ENCODE data around the gene EFNA5. TPM values are rescaled to one million over a fixed set of nuclear protein-coding genes. Genes with fewer than 3 reads are reported as not detected.

The EFNA5 gene
- polyA plus RNA-seq, 6 donors from 2014 or later = not detected

- Mint-ChIP-seq H3K9me3 (no peaks in the 10 kb centered on the region), H3K36me3 (no peaks in the 10 kb centered on the region), H3K4me1 (no peaks in the 10 kb centered on the region), H3K4me3 (no peak overlapping the region), H3K27me3 (peaks cover 0 to 7% (median 0%) of the 10 kb centered on the region in 3 donors), H3K27ac (no peak overlapping the region)
- no peak for DNase-seq
- no peak for ATAC-seq (ENCODE audit: low read depth in 2 of 2)
Observed at GRCh38 chr5:107618242-107618641, 52.5 kb downstream of the EFNA5 start.

- ATAC-seq (ENCODE audit: low read depth in 2 of 2) (no peak), DNase-seq (no peak)
- H3K4me1 Mint-ChIP-seq = no peaks in the 10 kb centered on the region
- peaks cover 0 to 7% (median 0%) of the 10 kb centered on the region in 3 donors for H3K27me3 Mint-ChIP-seq
- no peaks in the 10 kb centered on the region for H3K9me3 Mint-ChIP-seq
- no peak overlapping the region for H3K4me3 Mint-ChIP-seq
- H3K27ac Mint-ChIP-seq = no peak overlapping the region
- no peaks in the 10 kb centered on the region for H3K36me3 Mint-ChIP-seq
Observed at GRCh38 chr5:107617052-107617451, 53.7 kb downstream of the EFNA5 start.

- no peak overlapping the region for H3K4me3 Mint-ChIP-seq
- ATAC-seq (ENCODE audit: low read depth in 2 of 2) (no peak), DNase-seq (no peak)
- peaks cover 0 to 7% (median 0%) of the 10 kb centered on the region in 3 donors for H3K27me3 Mint-ChIP-seq
- H3K36me3 Mint-ChIP-seq = no peaks in the 10 kb centered on the region
- H3K9me3 Mint-ChIP-seq = no peaks in the 10 kb centered on the region
- H3K27ac Mint-ChIP-seq = no peak overlapping the region
- H3K4me1 Mint-ChIP-seq = no peaks in the 10 kb centered on the region
Observed at GRCh38 chr5:107616213-107616612, 54.5 kb downstream of the EFNA5 start.

GRCh38 chr5:107615299-107615817 is 55.4 kb downstream of the EFNA5 start:
- peaks cover 0 to 7% (median 0%) of the 10 kb centered on the region in 3 donors for H3K27me3 Mint-ChIP-seq
- H3K4me3 Mint-ChIP-seq = no peak overlapping the region
- no peaks in the 10 kb centered on the region for H3K36me3 Mint-ChIP-seq
- ATAC-seq (ENCODE audit: low read depth in 2 of 2) = no peak
- no peaks in the 10 kb centered on the region for H3K4me1 Mint-ChIP-seq
- no peak for DNase-seq
- no peak overlapping the region for H3K27ac Mint-ChIP-seq
- H3K9me3 Mint-ChIP-seq = no peaks in the 10 kb centered on the region

- no peak for DNase-seq
- Mint-ChIP-seq H3K27ac (no peak overlapping the region), H3K9me3 (peaks cover 0 to 1% (median 0%) of the 10 kb centered on the region in 7 donors), H3K27me3 (peaks cover 0 to 7% (median 0%) of the 10 kb centered on the region in 3 donors), H3K36me3 (no peaks in the 10 kb centered on the region), H3K4me1 (no peaks in the 10 kb centered on the region), H3K4me3 (no peak overlapping the region)
- ATAC-seq (ENCODE audit: low read depth in 2 of 2) = no peak
Observed at GRCh38 chr5:107612541-107612940, 58.2 kb downstream of the EFNA5 start.

- Mint-ChIP-seq H3K9me3 (peaks cover 0 to 1% (median 0%) of the 10 kb centered on the region in 7 donors), H3K36me3 (no peaks in the 10 kb centered on the region), H3K27me3 (peaks cover 0 to 7% (median 2%) of the 10 kb centered on the region in 3 donors), H3K4me3 (no peak overlapping the region), H3K4me1 (no peaks in the 10 kb centered on the region), H3K27ac (no peak overlapping the region)
- no peak for ATAC-seq (ENCODE audit: low read depth in 2 of 2)
- no peak for DNase-seq
Observed at GRCh38 chr5:107610798-107611197, 59.9 kb downstream of the EFNA5 start.

- H3K9me3 Mint-ChIP-seq = peaks cover 0 to 1% (median 0%) of the 10 kb centered on the region in 7 donors
- ATAC-seq (ENCODE audit: low read depth in 2 of 2) (no peak), DNase-seq (no peak)
- H3K36me3 Mint-ChIP-seq = no peaks in the 10 kb centered on the region
- H3K4me1 Mint-ChIP-seq = no peaks in the 10 kb centered on the region
- peaks cover 0 to 7% (median 6%) of the 10 kb centered on the region in 3 donors for H3K27me3 Mint-ChIP-seq
- no peak overlapping the region for H3K27ac Mint-ChIP-seq
- no peak overlapping the region for H3K4me3 Mint-ChIP-seq
Observed at GRCh38 chr5:107607671-107608345, 62.9 kb downstream of the EFNA5 start.

- no peaks in the 10 kb centered on the region for H3K4me1 Mint-ChIP-seq
- DNase-seq (no peak), ATAC-seq (ENCODE audit: low read depth in 2 of 2) (no peak)
- H3K9me3 Mint-ChIP-seq = peaks cover 0 to 1% (median 0%) of the 10 kb centered on the region in 7 donors
- H3K27ac Mint-ChIP-seq = no peak overlapping the region
- H3K27me3 Mint-ChIP-seq = peaks cover 0 to 7% (median 6%) of the 10 kb centered on the region in 3 donors
- no peaks in the 10 kb centered on the region for H3K36me3 Mint-ChIP-seq
- no peak overlapping the region for H3K4me3 Mint-ChIP-seq
Observed at GRCh38 chr5:107607196-107607595, 63.5 kb downstream of the EFNA5 start.

GRCh38 chr5:107605596-107606125 is 65.1 kb downstream of the EFNA5 start:
- H3K27me3 Mint-ChIP-seq = peaks cover 0 to 7% (median 6%) of the 10 kb centered on the region in 3 donors

GRCh38 chr5:107604990-107605389 is 65.7 kb downstream of the EFNA5 start:
- Mint-ChIP-seq H3K4me1 (no peaks in the 10 kb centered on the region), H3K4me3 (no peak overlapping the region), H3K36me3 (no peaks in the 10 kb centered on the region), H3K27ac (no peak overlapping the region), H3K27me3 (peaks cover 0 to 7% (median 6%) of the 10 kb centered on the region in 3 donors), H3K9me3 (peaks cover 0 to 1% (median 0%) of the 10 kb centered on the region in 7 donors)
- ATAC-seq (ENCODE audit: low read depth in 2 of 2) = no peak
- no peak for DNase-seq

More at GRCh38 chr5:107605596-107606125, 65.1 kb downstream of the EFNA5 start:
- Mint-ChIP-seq H3K27ac (no peak overlapping the region), H3K4me1 (no peaks in the 10 kb centered on the region), H3K9me3 (peaks cover 0 to 1% (median 0%) of the 10 kb centered on the region in 7 donors), H3K36me3 (no peaks in the 10 kb centered on the region), H3K4me3 (no peak overlapping the region)
- ATAC-seq (ENCODE audit: low read depth in 2 of 2) = no peak
- DNase-seq = no peak

- Mint-ChIP-seq H3K36me3 (no peaks in the 10 kb centered on the region), H3K4me1 (no peaks in the 10 kb centered on the region), H3K9me3 (no peaks in the 10 kb centered on the region), H3K4me3 (no peak overlapping the region), H3K27me3 (peaks cover 0 to 7% (median 6%) of the 10 kb centered on the region in 3 donors), H3K27ac (no peak overlapping the region)
- no peak for DNase-seq
- no peak for ATAC-seq (ENCODE audit: low read depth in 2 of 2)
Observed at GRCh38 chr5:107604146-107604910, 66.4 kb downstream of the EFNA5 start.

- H3K27ac Mint-ChIP-seq = no peak overlapping the region
- ATAC-seq (ENCODE audit: low read depth in 2 of 2) = no peak
- H3K27me3 Mint-ChIP-seq = peaks cover 0 to 7% (median 6%) of the 10 kb centered on the region in 3 donors
- no peak overlapping the region for H3K4me3 Mint-ChIP-seq
- no peak for DNase-seq
- no peaks in the 10 kb centered on the region for H3K36me3 Mint-ChIP-seq
- no peaks in the 10 kb centered on the region for H3K4me1 Mint-ChIP-seq
- H3K9me3 Mint-ChIP-seq = no peaks in the 10 kb centered on the region
Observed at GRCh38 chr5:107603349-107603748, 67.4 kb downstream of the EFNA5 start.

GRCh38 chr5:107602896-107603295 is 67.8 kb downstream of the EFNA5 start:
- no peaks in the 10 kb centered on the region for H3K36me3 Mint-ChIP-seq
- no peaks in the 10 kb centered on the region for H3K9me3 Mint-ChIP-seq
- H3K4me1 Mint-ChIP-seq = no peaks in the 10 kb centered on the region
- ATAC-seq (ENCODE audit: low read depth in 2 of 2) (no peak), DNase-seq (no peak)
- peaks cover 0 to 7% (median 6%) of the 10 kb centered on the region in 3 donors for H3K27me3 Mint-ChIP-seq
- no peak overlapping the region for H3K27ac Mint-ChIP-seq
- no peak overlapping the region for H3K4me3 Mint-ChIP-seq

All from naive B cell (primary cell).